Mesodermal cell (in vitro differentiated cells): Measurements from ENCODE around the gene PDE10A.

Source experiments
- H3K27ac ChIP-seq: 2 replicates; pipeline ENCODE4 v1.7.0; 2013; ENCODE audit warnings: mild to moderate bottlenecking, low read depth, low read length, moderate library complexity; ENCODE audit not compliant: severe bottlenecking
- H3K36me3 ChIP-seq: 2 replicates; pipeline ENCODE4 v1.7.1; 2013; ENCODE audit warnings: mild to moderate bottlenecking, low read length, moderate library complexity; ENCODE audit not compliant: control insufficient read depth, insufficient read depth
- H3K4me1 ChIP-seq: one replicate; pipeline ENCODE4 v1.7.1; 2013; ENCODE audit warnings: mild to moderate bottlenecking, low read length; ENCODE audit not compliant: insufficient read depth, control insufficient read depth, poor library complexity, severe bottlenecking
- H3K4me3 ChIP-seq: 2 replicates; pipeline ENCODE4 v1.7.0; 2013; ENCODE audit warnings: low read length, control low read depth, mild to moderate bottlenecking; ENCODE audit not compliant: insufficient read depth, poor library complexity, severe bottlenecking; ENCODE audit errors: extremely low read depth
- H3K9me3 ChIP-seq: 2 replicates; pipeline ENCODE4 v1.7.1; 2013; ENCODE audit warnings: mild to moderate bottlenecking, low read length, moderate library complexity; ENCODE audit not compliant: control insufficient read depth
- WGBS, 2 experiments: methylation state at CpG; one replicate each; pipeline ENCODE4 v1.1.5; 2013; ENCODE audit warnings: missing lambda C conversion rate in 2 of 2; ENCODE audit not compliant: insufficient coverage in 2 of 2; 5-methylcytosine and 5-hydroxymethylcytosine counted together

Gene PDE10A

GRCh38 chr6:165653607-165654006 lies 9.4 kb downstream of the PDE10A start:
- Histone ChIP-seq H3K9me3 (no peaks in the 10 kb centered on the region), H3K4me3 (no peak overlapping the region), H3K36me3 (no peaks in the 10 kb centered on the region), H3K4me1 (peaks cover 7% of the 10 kb centered on the region), H3K27ac (no peak overlapping the region)
- 94 to 96% methylated on average over 11 of the region's 11 CpGs for WGBS, 2 experiments

- Histone ChIP-seq H3K27ac (no peak overlapping the region), H3K9me3 (no peaks in the 10 kb centered on the region), H3K4me1 (peaks cover 7% of the 10 kb centered on the region), H3K4me3 (no peak overlapping the region), H3K36me3 (no peaks in the 10 kb centered on the region)
- WGBS, 2 experiments: 97 to 99% methylated on average over 7 to 9 of the region's 9 CpGs
These were observed 9.8 kb downstream of the PDE10A start for GRCh38 chr6:165653196-165653595.

- no peak overlapping the region for H3K4me3 ChIP-seq
- H3K36me3 ChIP-seq: no peaks in the 10 kb centered on the region
- H3K9me3 ChIP-seq: no peaks in the 10 kb centered on the region
- H3K27ac ChIP-seq: no peak overlapping the region
- peaks cover 7% of the 10 kb centered on the region for H3K4me1 ChIP-seq
- WGBS, 2 experiments: 72% methylated on average over 2 of the region's 5 CpGs; no CpG with 5 or more reads in 1 of the 2 experiments
These were observed 10.3 kb downstream of the PDE10A start for GRCh38 chr6:165652766-165653165.

- Histone ChIP-seq H3K4me3 (no peak overlapping the region), H3K4me1 (no peaks in the 10 kb centered on the region), H3K36me3 (no peaks in the 10 kb centered on the region), H3K9me3 (no peaks in the 10 kb centered on the region), H3K27ac (no peak overlapping the region)
- 76 to 90% methylated on average over 9 to 10 of the region's 11 CpGs for WGBS, 2 experiments
These were observed 13.6 kb downstream of the PDE10A start for GRCh38 chr6:165649166-165650137.

GRCh38 chr6:165647041-165647440 lies 16.0 kb downstream of the PDE10A start:
- Histone ChIP-seq H3K36me3 (no peaks in the 10 kb centered on the region), H3K9me3 (no peaks in the 10 kb centered on the region), H3K4me1 (no peaks in the 10 kb centered on the region), H3K27ac (no peak overlapping the region), H3K4me3 (no peak overlapping the region)
- WGBS, 2 experiments: 80 to 100% methylated on average over 1 to 2 of the region's 6 CpGs

GRCh38 chr6:165645919-165646318 lies 17.1 kb downstream of the PDE10A start:
- no peaks in the 10 kb centered on the region for H3K9me3 ChIP-seq
- H3K36me3 ChIP-seq: no peaks in the 10 kb centered on the region
- no peaks in the 10 kb centered on the region for H3K4me1 ChIP-seq
- no peak overlapping the region for H3K27ac ChIP-seq
- H3K4me3 ChIP-seq: no peak overlapping the region
- 89 to 94% methylated on average over 5 of the region's 6 CpGs for WGBS, 2 experiments

- WGBS, 2 experiments: 95 to 96% methylated on average over 11 to 12 of the region's 15 CpGs
- no peaks in the 10 kb centered on the region for H3K36me3 ChIP-seq
- H3K9me3 ChIP-seq: no peaks in the 10 kb centered on the region
- no peak overlapping the region for H3K27ac ChIP-seq
- H3K4me3 ChIP-seq: no peak overlapping the region
- H3K4me1 ChIP-seq: no peaks in the 10 kb centered on the region
These were observed 18.3 kb downstream of the PDE10A start for GRCh38 chr6:165644586-165645266.

- no peaks in the 10 kb centered on the region for H3K9me3 ChIP-seq
- H3K4me1 ChIP-seq: peaks cover 4% of the 10 kb centered on the region
- H3K4me3 ChIP-seq: no peak overlapping the region
- WGBS, 2 experiments: 40 to 90% methylated on average over 1 to 3 of the region's 3 CpGs
- H3K27ac ChIP-seq: no peak overlapping the region
- no peaks in the 10 kb centered on the region for H3K36me3 ChIP-seq
These were observed 20.0 kb downstream of the PDE10A start for GRCh38 chr6:165643015-165643414.

- Histone ChIP-seq H3K36me3 (no peaks in the 10 kb centered on the region), H3K4me1 (peaks cover 16% of the 10 kb centered on the region), H3K9me3 (no peaks in the 10 kb centered on the region), H3K27ac (no peak overlapping the region), H3K4me3 (no peak overlapping the region)
- 81 to 91% methylated on average over 6 to 9 of the region's 15 CpGs for WGBS, 2 experiments
These were observed 21.3 kb downstream of the PDE10A start for GRCh38 chr6:165641672-165642156.

GRCh38 chr6:165640806-165641205 lies 22.2 kb downstream of the PDE10A start:
- no peak overlapping the region for H3K4me3 ChIP-seq
- H3K36me3 ChIP-seq: no peaks in the 10 kb centered on the region
- no peaks in the 10 kb centered on the region for H3K9me3 ChIP-seq
- no peak overlapping the region for H3K27ac ChIP-seq
- peaks cover 21% of the 10 kb centered on the region for H3K4me1 ChIP-seq
- 80 to 93% methylated on average over 3 of the region's 4 CpGs for WGBS, 2 experiments
